Heart left ventricle (tissue), 13 donors: ENCODE results near the gene DNAJC5.

Experiments
- CTCF ChIP-seq, 12 donors: fragments of 200-600 bp; sonication (generic) in 4 of 12; IDR thresholded peaks; one replicate each; pipeline versions ENCODE4 v1.5.0 to v1.8.0; 2018 to 2022; ENCODE audit warnings: antibody characterized with exemption in 12 of 12, mild to moderate bottlenecking in 5 of 12
- POLR2A ChIP-seq, 2 donors: fragments of 450-650 bp; IDR thresholded peaks; one replicate each; pipeline ENCODE4 v1.6.1; 2017; ENCODE audit warnings: antibody characterized with exemption in 2 of 2, mild to moderate bottlenecking in 2 of 2, moderate library complexity in 2 of 2
- donor health status: ischemic (EF 13 %, LVEDD 7.1; RV severe dilation, severe dysfunction).
- donor health status: DM: no; HTN: yes; CAD: no.
- donor health status: DM: no; HTN: no; CAD: no.
- donor health status: ischemic (EF 25% LVEDD 6.9; RV normal size, moderate dysfunction).
- donor health status: ischemic (EF 25% LVEDD 5.7; RV mildly dilated, moderate dysfunction).
- donor health status: ischemic (EF 35%, LVEDD 5.7; RV mildly dilated, moderate dysfunction).
- donor health status: nonischemic (EF 11% LVEDD 7.7; RV severe dilation, severe dysfunction).
- donor health status: DM: yes; HTN: yes; CAD: no.
- donor health status: PGD.
- donor health status: ischemic (EF 29% LVEDD 5.4; RV normal size, mild dysfunction).
- donor health status: nonischemic (EF 23%, LVEDD 6.1; RV moderate dilation, normal function).

GRCh38 chr20:63972312-63973159, 77.6 kb downstream of the DNAJC5 start:
- no peak for TF ChIP-seq CTCF (IDR thresholded peaks at IDR 0.05)
- TF ChIP-seq POLR2A (IDR thresholded peaks at IDR 0.05): no peak
